Stomach (tissue), 9 donors: ENCODE results near the gene USP32. TPM values are rescaled to one million over a fixed set of nuclear protein-coding genes. Genes with fewer than 3 reads are reported as not detected.

Source experiments
- DNase-seq, 2 donors: peaks; one replicate each; pipeline versions ENCODE4 v3.0.0 to v3.0.0-alpha.2; 2013 to 2019
- H3K27ac ChIP-seq, 5 donors: fragments of 200-600 bp in 4 of 5; sonication (generic) in 4 of 5; one replicate each; pipeline ENCODE4 v1.5.1; 2013 to 2019; ENCODE audit warnings: mild to moderate bottlenecking in 1 of 5, moderate library complexity in 1 of 5
- H3K27me3 ChIP-seq, 3 donors: fragments of 200-600 bp; sonication (generic); one replicate each; pipeline ENCODE4 v1.5.1; 2017 to 2019; ENCODE audit warnings: mixed run types in 1 of 3
- H3K36me3 ChIP-seq, 4 donors: fragments of 200-600 bp; sonication (generic); 1 replicate in 3 of 4; 2 replicates in 1 of 4; pipeline ENCODE4 v1.5.1; 2016 to 2019
- H3K4me1 ChIP-seq, 4 donors: fragments of 200-600 bp; sonication (generic); one replicate each; pipeline ENCODE4 v1.5.1; 2016 to 2019
- H3K4me3 ChIP-seq, 4 donors: fragments of 200-600 bp; sonication (generic) in 3 of 4; one replicate each; pipeline ENCODE4 v1.5.1; 2016 to 2019; ENCODE audit warnings: mild to moderate bottlenecking in 1 of 4
- H3K9me3 ChIP-seq, 4 donors: fragments of 200-600 bp; sonication (generic); one replicate each; pipeline ENCODE4 v1.5.1; 2016 to 2019
- EP300 ChIP-seq: sonication (generic); formaldehyde crosslinking; IDR thresholded peaks from one replicate; pipeline ENCODE4 v1.6.1; 2017; ENCODE audit warnings: antibody characterized with exemption
- POLR2A ChIP-seq, 4 donors: fragments of 450-650 bp; IDR thresholded peaks; one replicate each; pipeline ENCODE4 v1.6.1; 2016; ENCODE audit warnings: antibody characterized with exemption in 4 of 4, control low read depth in 2 of 4, mild to moderate bottlenecking in 1 of 4, moderate library complexity in 1 of 4
- POLR2AphosphoS5 ChIP-seq, 3 donors: sonication (generic); formaldehyde crosslinking; IDR thresholded peaks; one replicate each; pipeline ENCODE4 v1.6.1; 2016; ENCODE audit warnings: antibody characterized with exemption in 3 of 3
- WGBS, 5 donors: extraction: QIAGEN DNeasy Blood & Tissue Kit in 3 of 5; methylation state at CpG; one replicate each; pipeline versions ENCODE4 v1.1.5 to v1.1.7; 2013 to 2018; 5-methylcytosine and 5-hydroxymethylcytosine counted together
- intact Hi-C: fragments of 100-400 bp; cut with DNase I; formaldehyde crosslinking; loops from one replicate; pipeline ENCODE4 v1.15.1; 2023; ENCODE audit warnings: low total_unique reads
- polyA plus RNA-seq, 3 donors: library from polyadenylated mRNA; stranded (reverse); fragments of 200-250 nt; gene quantifications; one replicate each; pipeline ENCODE4 v1.2.3, GENCODE V29; 2013
- total RNA-seq, 5 donors: library from RNA; depleted of rRNA; stranded (reverse); fragments of >200 nt; gene quantifications; one replicate each; pipeline versions ENCODE4 v1.1.0 to v1.2.3, GENCODE V29; 2014 to 2016
- TF ChIP-seq, protein P1 (sequence below), 7 experiments: fragments of 450-650 bp in 4 of 7; fragments of 200-600 bp in 3 of 7; sonication (generic) in 3 of 7; IDR thresholded peaks; one replicate each; pipeline ENCODE4 v1.5.1; 2016 to 2019; ENCODE audit warnings: antibody characterized with exemption in 7 of 7, control low read depth in 2 of 7, mild to moderate bottlenecking in 1 of 7
- donor health status: healthy with polysubstance abuse.
- donor health status: Bipolar disorder and iron deficiency.
- donor health status: healthy.

USP32 gene
- total and polyA plus RNA-seq, 8 donors = 7.5 to 70.9 (median 16.0) TPM

DNA sequence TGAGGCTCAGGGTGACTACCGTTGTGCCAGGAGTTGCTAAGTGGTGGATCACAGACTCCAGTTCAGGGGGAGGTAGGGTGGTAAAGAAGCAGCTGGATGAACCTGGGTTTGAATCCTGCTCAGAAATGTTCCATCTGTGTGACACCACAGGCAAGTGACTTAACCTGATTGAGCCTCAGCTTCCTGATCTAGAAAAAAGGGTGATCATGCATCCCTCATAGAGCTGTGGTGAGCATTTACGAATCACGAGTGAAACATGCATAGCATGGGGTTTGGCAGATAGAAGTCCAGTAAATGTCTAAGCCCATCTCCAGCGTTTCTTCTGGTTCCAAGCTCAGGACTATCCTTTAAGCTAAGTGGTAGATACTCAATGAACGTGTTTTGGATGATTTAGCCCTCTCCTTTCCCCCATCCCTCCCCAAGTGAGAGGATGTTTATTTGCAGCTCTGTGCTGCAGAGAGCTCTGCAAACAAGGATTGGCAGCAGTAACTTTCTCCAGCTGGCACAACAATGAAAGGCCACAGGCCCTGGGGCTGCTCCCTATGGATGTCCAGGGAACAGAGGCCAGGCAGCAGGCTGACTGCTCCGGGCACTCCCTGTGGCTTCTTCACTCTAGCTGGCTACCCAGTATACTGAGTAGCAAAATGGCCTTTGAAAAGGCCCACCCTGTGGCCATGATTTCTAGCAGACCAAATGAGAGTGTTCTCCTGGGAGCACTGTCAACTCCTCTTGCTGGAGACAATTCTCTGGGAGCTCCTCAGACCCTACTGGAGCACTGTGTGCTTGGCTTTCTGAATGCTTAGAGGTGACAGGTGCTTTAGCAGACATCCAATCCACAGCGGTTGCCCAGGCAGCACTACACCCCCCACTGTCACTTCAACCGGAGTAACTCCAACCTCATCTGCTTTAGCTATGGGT lies 220.8 kb downstream of the USP32 start:
- Histone ChIP-seq H3K9me3 (no peaks in the 10 kb centered on the region), H3K36me3 (peaks cover 0 to 3% (median 1%) of the 10 kb centered on the region in 4 donors), H3K27ac (peak overlapping the region in 4 of 5 donors; percentile 3 to 62 (median 38)), H3K27me3 (no peaks in the 10 kb centered on the region), H3K4me1 (peaks cover 29 to 63% (median 48%) of the 10 kb centered on the region in 4 donors), H3K4me3 (no peak overlapping the region)
- TF ChIP-seq, protein P1, sequence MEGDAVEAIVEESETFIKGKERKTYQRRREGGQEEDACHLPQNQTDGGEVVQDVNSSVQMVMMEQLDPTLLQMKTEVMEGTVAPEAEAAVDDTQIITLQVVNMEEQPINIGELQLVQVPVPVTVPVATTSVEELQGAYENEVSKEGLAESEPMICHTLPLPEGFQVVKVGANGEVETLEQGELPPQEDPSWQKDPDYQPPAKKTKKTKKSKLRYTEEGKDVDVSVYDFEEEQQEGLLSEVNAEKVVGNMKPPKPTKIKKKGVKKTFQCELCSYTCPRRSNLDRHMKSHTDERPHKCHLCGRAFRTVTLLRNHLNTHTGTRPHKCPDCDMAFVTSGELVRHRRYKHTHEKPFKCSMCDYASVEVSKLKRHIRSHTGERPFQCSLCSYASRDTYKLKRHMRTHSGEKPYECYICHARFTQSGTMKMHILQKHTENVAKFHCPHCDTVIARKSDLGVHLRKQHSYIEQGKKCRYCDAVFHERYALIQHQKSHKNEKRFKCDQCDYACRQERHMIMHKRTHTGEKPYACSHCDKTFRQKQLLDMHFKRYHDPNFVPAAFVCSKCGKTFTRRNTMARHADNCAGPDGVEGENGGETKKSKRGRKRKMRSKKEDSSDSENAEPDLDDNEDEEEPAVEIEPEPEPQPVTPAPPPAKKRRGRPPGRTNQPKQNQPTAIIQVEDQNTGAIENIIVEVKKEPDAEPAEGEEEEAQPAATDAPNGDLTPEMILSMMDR (IDR thresholded peaks at IDR 0.05) = no peak
- TF ChIP-seq POLR2AphosphoS5 (IDR thresholded peaks at IDR 0.05) = no peak
- no peak for TF ChIP-seq EP300
- no peak for TF ChIP-seq POLR2A (IDR thresholded peaks at IDR 0.05)
- intact Hi-C loops = no loop called here
- DNase-seq = peak in 1 of 2 donors; percentile 63
- WGBS, 5 donors = 44 to 67% (median 50%) methylated on average over 8 of the region's 8 CpGs

DNA sequence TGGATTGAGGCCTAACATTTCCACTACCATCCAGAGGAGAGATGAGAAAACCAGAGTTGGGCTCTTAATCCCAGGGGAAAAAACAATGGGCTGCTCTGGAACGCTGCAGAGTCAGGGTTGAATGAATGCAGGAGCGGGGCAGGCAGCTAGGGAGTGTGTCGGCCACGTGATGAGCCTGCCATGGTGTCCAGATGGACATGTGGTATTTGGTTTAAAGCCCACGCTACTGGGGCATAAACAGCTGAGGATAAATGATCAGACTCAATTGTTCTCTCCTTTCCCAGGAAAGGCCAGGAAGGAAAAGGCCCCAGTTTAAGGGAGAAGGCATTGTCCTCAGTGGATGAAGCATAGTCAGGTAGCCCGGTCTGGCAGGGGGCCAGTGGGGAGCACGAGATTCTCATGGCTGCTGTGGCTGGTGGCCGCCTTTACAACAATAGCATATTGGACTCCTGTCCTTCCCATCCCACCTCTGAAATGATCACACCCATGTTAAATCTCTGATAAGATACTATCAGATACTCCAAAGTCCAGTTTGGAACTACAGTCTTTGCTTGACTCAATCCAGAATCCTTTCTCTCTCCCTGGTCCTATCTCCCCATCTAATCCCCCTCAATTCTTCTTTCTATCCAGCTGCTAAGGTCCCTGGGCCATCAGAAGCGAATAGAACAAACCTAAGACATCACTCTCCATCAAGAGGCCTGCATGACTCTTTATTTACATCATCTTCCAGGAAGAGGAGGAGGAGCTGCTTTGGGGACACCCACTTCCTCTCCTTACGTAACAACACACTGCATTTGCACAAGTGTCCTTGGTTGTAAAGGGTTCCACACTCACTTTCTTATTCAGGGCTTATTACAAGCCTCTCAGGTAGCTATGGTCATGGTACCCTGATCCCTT lies 221.8 kb downstream of the USP32 start:
- H3K27me3 ChIP-seq = no peaks in the 10 kb centered on the region
- H3K4me3 ChIP-seq = no peak overlapping the region
- no peak for TF ChIP-seq EP300
- no peak for TF ChIP-seq POLR2AphosphoS5 (IDR thresholded peaks at IDR 0.05)
- TF ChIP-seq POLR2A (IDR thresholded peaks at IDR 0.05) = no peak
- TF ChIP-seq, protein P1 (IDR thresholded peaks at IDR 0.05) = no peak
- no peaks in the 10 kb centered on the region for H3K9me3 ChIP-seq
- WGBS, 5 donors = 57 to 65% (median 61%) methylated on average over 10 of the region's 10 CpGs
- peaks cover 32 to 72% (median 54%) of the 10 kb centered on the region in 4 donors for H3K4me1 ChIP-seq
- no peaks in the 10 kb centered on the region for H3K36me3 ChIP-seq
- peak overlapping the region in 4 of 5 donors; percentile 22 to 62 (median 46) for H3K27ac ChIP-seq
- DNase-seq = no peak
- intact Hi-C loops = no loop called here

DNA sequence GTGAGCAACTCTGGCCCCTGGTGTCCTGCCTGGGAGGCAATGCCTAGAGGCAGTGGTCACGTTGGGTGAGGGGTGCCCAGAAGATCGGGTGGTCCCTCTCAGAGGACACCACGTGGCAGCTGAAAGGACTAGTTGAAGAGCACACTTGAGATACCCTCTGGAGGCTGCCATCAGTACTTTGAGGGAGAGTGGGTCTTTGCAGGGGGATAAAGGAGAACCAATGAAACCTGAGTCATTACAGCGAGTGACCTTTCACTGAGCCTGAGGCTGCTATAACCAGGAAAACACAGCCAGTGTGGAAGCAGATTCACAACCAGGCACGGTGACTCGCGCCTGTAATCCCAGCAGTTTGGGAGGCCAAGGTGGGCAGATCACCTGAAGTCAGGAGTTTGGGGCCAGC lies 223.3 kb downstream of the USP32 start:
- Histone ChIP-seq H3K4me3 (no peak overlapping the region), H3K36me3 (no peaks in the 10 kb centered on the region), H3K27ac (no peak overlapping the region), H3K9me3 (no peaks in the 10 kb centered on the region), H3K27me3 (no peaks in the 10 kb centered on the region), H3K4me1 (peaks cover 32 to 81% (median 60%) of the 10 kb centered on the region in 4 donors)
- DNase-seq = no peak
- intact Hi-C loops = no loop called here
- TF ChIP-seq, protein P1 (IDR thresholded peaks at IDR 0.05) = no peak
- no peak for TF ChIP-seq POLR2AphosphoS5 (IDR thresholded peaks at IDR 0.05)
- no peak for TF ChIP-seq EP300
- TF ChIP-seq POLR2A (IDR thresholded peaks at IDR 0.05) = no peak
- WGBS, 5 donors = 68 to 80% (median 75%) methylated on average over 7 of the region's 7 CpGs
